ENCODE measurements around the gene ITGA1.

ITGA1 gene

DNA sequence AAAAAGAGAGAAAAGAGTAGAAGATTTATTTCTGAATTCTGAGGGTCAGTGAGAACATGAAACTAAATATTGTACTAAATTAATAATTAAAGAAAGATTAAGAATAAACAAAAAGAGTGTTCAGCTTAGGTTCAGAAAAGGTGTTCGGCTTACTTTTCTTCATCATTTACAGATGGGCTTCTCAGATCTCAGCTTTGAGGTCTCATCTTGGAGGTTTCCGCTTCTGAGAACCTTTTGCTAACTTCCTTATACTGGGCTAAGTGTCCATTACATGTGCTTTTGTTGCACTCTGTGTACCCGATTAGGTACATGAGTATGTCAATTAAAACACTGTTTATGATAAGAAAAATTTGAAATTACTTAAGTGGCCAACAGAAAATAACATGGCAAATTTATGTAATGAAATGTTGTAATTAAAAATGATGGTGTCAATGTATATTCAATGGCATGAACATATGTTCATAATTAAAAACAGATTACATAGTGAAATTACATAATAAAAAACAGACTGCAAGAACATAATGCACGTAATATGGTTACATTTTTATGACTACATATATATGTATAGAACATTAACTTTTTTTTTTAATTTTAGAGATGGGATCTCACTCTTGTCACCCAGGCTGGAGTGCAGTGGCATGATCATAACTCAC is 17.3 kb upstream of the ITGA1 start:
- TF ChIP-seq ZNF70 (CRISPR knock-in tag; IDR thresholded peaks at IDR 0.05): no peak
- TF ChIP-seq, protein P1, sequence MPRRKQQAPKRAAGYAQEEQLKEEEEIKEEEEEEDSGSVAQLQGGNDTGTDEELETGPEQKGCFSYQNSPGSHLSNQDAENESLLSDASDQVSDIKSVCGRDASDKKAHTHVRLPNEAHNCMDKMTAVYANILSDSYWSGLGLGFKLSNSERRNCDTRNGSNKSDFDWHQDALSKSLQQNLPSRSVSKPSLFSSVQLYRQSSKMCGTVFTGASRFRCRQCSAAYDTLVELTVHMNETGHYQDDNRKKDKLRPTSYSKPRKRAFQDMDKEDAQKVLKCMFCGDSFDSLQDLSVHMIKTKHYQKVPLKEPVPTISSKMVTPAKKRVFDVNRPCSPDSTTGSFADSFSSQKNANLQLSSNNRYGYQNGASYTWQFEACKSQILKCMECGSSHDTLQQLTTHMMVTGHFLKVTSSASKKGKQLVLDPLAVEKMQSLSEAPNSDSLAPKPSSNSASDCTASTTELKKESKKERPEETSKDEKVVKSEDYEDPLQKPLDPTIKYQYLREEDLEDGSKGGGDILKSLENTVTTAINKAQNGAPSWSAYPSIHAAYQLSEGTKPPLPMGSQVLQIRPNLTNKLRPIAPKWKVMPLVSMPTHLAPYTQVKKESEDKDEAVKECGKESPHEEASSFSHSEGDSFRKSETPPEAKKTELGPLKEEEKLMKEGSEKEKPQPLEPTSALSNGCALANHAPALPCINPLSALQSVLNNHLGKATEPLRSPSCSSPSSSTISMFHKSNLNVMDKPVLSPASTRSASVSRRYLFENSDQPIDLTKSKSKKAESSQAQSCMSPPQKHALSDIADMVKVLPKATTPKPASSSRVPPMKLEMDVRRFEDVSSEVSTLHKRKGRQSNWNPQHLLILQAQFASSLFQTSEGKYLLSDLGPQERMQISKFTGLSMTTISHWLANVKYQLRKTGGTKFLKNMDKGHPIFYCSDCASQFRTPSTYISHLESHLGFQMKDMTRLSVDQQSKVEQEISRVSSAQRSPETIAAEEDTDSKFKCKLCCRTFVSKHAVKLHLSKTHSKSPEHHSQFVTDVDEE (CRISPR knock-in tag; IDR thresholded peaks at IDR 0.05): peak; percentile 37; the same call in 1 of the 2 replicates
- peak; percentile 94 for TF ChIP-seq TCF4 (CRISPR knock-in tag; IDR thresholded peaks at IDR 0.05; ENCODE audit: borderline replicate concordance)
- ATAC-seq: no peak

DNA sequence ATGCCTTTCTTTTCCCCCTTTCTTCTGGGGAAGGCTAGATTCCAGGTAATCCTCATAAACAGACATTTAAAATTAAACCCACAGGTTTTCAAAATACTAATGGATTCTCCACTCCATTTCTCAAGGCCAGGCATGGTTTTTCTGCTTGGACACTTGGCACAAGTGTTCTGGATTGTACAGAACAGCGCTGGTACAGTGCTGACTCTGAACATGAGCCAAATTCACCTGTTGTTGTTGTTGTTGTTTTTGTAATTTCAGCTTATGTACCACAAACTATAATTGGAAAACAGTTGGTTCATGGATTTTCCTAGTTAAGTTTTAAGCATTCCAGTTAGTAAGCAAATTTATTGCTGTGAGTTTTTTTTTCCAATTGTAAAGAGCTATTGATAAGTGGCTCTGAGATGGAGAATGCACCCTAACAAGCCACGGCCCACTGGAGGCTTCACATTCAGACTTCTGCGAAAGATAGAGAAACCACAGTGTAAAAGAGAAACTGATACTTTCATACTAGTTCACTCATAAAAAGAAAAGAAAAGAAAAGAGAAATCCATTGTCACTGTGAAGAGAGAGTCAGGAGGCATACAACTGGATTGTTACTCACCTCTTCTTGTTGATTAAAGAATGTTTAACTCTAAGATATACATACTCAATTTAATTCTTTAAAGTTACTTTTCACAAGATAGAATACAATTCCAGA is 16.2 kb upstream of the ITGA1 start:
- no peak for ATAC-seq

DNA sequence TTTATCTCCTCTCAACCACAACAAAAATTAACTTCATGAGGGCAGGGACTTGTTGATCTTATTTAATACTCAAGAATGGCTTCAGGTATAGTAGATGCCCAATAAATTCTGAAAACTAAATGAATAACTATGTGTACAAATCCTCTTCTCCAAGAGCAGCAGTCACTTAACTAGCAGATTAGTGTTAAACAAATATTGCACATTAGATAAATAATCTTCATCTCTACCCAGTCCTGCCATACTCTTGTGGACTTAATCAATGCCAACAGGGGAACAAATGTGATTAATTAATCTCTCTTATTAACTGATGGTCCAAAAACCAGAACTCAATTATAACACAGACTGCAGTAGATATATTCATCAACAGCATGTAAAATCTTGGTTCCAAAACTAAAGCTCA is 15.0 kb upstream of the ITGA1 start:
- ATAC-seq: no peak

More for the DNA sequence above, 16.2 kb upstream of the ITGA1 start:
- TF ChIP-seq RARB (CRISPR knock-in tag; IDR thresholded peaks at IDR 0.05): no peak
- TF ChIP-seq, protein P2, sequence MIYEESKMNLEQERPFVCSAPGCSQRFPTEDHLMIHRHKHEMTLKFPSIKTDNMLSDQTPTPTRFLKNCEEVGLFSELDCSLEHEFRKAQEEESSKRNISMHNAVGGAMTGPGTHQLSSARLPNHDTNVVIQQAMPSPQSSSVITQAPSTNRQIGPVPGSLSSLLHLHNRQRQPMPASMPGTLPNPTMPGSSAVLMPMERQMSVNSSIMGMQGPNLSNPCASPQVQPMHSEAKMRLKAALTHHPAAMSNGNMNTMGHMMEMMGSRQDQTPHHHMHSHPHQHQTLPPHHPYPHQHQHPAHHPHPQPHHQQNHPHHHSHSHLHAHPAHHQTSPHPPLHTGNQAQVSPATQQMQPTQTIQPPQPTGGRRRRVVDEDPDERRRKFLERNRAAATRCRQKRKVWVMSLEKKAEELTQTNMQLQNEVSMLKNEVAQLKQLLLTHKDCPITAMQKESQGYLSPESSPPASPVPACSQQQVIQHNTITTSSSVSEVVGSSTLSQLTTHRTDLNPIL (CRISPR knock-in tag; IDR thresholded peaks at IDR 0.05; ENCODE audit: low read depth): no peak
- TF ChIP-seq BACH2 (CRISPR knock-in tag; IDR thresholded peaks at IDR 0.05; ENCODE audit: borderline replicate concordance): no peak
- no peak for TF ChIP-seq ARNTL (CRISPR knock-in tag; IDR thresholded peaks at IDR 0.05; ENCODE audit: borderline replicate concordance, low read depth)
- no peak for TF ChIP-seq TOX (CRISPR knock-in tag; IDR thresholded peaks at IDR 0.05; ENCODE audit: borderline replicate concordance)
- no peak for TF ChIP-seq TCF4 (CRISPR knock-in tag; IDR thresholded peaks at IDR 0.05; ENCODE audit: borderline replicate concordance)
- no peak for TF ChIP-seq ZNF565 (CRISPR knock-in tag; conservative IDR thresholded peaks at IDR 0.05; ENCODE audit: low read depth)
- TF ChIP-seq, protein P1 (CRISPR knock-in tag; IDR thresholded peaks at IDR 0.05): no peak
- TF ChIP-seq PPARA (CRISPR knock-in tag; IDR thresholded peaks at IDR 0.05; ENCODE audit: borderline replicate concordance): no peak
- TF ChIP-seq, protein P3, sequence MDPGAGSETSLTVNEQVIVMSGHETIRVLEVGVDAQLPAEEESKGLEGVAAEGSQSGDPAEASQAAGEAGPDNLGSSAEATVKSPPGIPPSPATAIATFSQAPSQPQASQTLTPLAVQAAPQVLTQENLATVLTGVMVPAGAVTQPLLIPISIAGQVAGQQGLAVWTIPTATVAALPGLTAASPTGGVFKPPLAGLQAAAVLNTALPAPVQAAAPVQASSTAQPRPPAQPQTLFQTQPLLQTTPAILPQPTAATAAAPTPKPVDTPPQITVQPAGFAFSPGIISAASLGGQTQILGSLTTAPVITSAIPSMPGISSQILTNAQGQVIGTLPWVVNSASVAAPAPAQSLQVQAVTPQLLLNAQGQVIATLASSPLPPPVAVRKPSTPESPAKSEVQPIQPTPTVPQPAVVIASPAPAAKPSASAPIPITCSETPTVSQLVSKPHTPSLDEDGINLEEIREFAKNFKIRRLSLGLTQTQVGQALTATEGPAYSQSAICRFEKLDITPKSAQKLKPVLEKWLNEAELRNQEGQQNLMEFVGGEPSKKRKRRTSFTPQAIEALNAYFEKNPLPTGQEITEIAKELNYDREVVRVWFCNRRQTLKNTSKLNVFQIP (CRISPR knock-in tag; IDR thresholded peaks at IDR 0.05; ENCODE audit: borderline replicate concordance, low read depth): no peak
- no peak for TF ChIP-seq ZNF8 (CRISPR knock-in tag; IDR thresholded peaks at IDR 0.05)
- TF ChIP-seq ZNF70 (CRISPR knock-in tag; IDR thresholded peaks at IDR 0.05): no peak

DNA sequence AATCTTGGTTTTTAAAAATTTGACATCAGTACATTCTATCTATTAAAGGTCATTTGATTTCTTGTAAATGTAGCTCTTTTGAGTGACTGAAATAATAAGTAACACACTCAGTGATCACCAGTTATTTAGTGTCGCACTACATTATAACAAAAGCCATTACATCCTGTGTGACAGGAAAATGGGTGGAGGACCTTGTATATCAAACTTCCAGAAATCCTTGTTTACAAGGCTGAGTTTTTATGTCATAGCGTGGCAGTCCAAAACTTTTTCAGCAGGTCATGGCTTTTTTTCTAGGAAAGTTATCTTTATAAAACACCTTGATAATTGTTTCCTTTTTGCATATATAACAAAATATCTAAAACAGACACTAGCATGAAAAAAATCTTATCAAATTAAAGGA is 14.4 kb upstream of the ITGA1 start:
- no peak for ATAC-seq
- TF ChIP-seq, protein P3 (CRISPR knock-in tag; IDR thresholded peaks at IDR 0.05; ENCODE audit: borderline replicate concordance, low read depth): no peak
- TF ChIP-seq ZFP30 (CRISPR knock-in tag; IDR thresholded peaks at IDR 0.05) (no peak), RARB (CRISPR knock-in tag; IDR thresholded peaks at IDR 0.05) (no peak), CSDC2 (CRISPR knock-in tag; IDR thresholded peaks at IDR 0.05) (no peak), TOX (CRISPR knock-in tag; IDR thresholded peaks at IDR 0.05; ENCODE audit: borderline replicate concordance) (no peak), TCF4 (CRISPR knock-in tag; IDR thresholded peaks at IDR 0.05; ENCODE audit: borderline replicate concordance) (no peak), ZFP3 (CRISPR knock-in tag; IDR thresholded peaks at IDR 0.05) (no peak), PPARA (CRISPR knock-in tag; IDR thresholded peaks at IDR 0.05; ENCODE audit: borderline replicate concordance) (no peak), ZNF8 (CRISPR knock-in tag; IDR thresholded peaks at IDR 0.05) (no peak)
- TF ChIP-seq, protein P4, sequence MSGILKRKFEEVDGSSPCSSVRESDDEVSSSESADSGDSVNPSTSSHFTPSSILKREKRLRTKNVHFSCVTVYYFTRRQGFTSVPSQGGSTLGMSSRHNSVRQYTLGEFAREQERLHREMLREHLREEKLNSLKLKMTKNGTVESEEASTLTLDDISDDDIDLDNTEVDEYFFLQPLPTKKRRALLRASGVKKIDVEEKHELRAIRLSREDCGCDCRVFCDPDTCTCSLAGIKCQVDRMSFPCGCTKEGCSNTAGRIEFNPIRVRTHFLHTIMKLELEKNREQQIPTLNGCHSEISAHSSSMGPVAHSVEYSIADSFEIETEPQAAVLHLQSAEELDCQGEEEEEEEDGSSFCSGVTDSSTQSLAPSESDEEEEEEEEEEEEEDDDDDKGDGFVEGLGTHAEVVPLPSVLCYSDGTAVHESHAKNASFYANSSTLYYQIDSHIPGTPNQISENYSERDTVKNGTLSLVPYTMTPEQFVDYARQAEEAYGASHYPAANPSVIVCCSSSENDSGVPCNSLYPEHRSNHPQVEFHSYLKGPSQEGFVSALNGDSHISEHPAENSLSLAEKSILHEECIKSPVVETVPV (CRISPR knock-in tag; IDR thresholded peaks at IDR 0.05): no peak

More for the DNA sequence above, 15.0 kb upstream of the ITGA1 start:
- TF ChIP-seq, protein P4 (CRISPR knock-in tag; IDR thresholded peaks at IDR 0.05): no peak

Data from SK-N-SH treated with all-trans-retinoic acid at 6 μM for 48 hours (cell line).